ENCODE measurements around the gene PAN2. TPM values are rescaled to one million over a fixed set of nuclear protein-coding genes. Genes with fewer than 3 reads are reported as not detected.

The PAN2 gene
- total and polyA plus RNA-seq, 2 donors from 2014 or later = 27.1 to 83.0 TPM

DNA sequence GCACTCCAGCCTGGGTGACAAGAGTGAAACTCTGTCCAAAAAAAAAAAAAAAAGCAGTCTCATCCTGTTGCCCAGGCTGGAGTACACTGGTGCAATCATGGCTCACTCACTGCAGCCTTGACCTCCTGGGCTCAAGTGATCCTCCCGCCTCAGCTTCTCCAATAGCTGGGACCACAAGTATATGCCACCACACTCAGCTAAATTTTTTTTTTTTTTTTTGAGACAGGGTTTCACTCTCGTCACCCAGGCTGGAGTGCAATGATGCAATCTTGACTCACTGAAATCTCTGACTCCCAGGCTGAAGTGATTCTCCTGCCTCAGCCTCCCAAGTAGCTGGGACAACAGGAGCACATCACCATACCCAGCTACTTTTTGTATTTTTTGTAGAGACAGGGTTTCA, 12.8 kb downstream of the PAN2 start:
- Histone ChIP-seq H3K27me3 (ENCODE audit: control insufficient read depth, insufficient read depth, low read length) (no peaks in the 10 kb centered on the region), H3K27ac (ENCODE audit: low read depth in 2 of 2, low read length in 2 of 2) (no peak overlapping the region), H3K4me3 (ENCODE audit: low read length in 3 of 3) (no peak overlapping the region), H3K9me3 (ENCODE audit: control insufficient read depth in 2 of 3, insufficient read depth in 1 of 3, low read length in 3 of 3) (no peaks in the 10 kb centered on the region), H3K4me1 (ENCODE audit: control insufficient read depth in 2 of 3, insufficient read depth in 2 of 3, low read depth in 1 of 3, low read length in 3 of 3) (no peaks in the 10 kb centered on the region), H3K36me3 (ENCODE audit: control insufficient read depth in 2 of 3, insufficient read depth in 3 of 3, low read length in 3 of 3) (peaks cover 4 to 52% (median 42%) of the 10 kb centered on the region in 3 donors), H3K9ac (ENCODE audit: low read length in 3 of 3) (no peak overlapping the region)
- intact Hi-C loops (cut with DNase I) = no loop called here
- TF ChIP-seq, protein P1, sequence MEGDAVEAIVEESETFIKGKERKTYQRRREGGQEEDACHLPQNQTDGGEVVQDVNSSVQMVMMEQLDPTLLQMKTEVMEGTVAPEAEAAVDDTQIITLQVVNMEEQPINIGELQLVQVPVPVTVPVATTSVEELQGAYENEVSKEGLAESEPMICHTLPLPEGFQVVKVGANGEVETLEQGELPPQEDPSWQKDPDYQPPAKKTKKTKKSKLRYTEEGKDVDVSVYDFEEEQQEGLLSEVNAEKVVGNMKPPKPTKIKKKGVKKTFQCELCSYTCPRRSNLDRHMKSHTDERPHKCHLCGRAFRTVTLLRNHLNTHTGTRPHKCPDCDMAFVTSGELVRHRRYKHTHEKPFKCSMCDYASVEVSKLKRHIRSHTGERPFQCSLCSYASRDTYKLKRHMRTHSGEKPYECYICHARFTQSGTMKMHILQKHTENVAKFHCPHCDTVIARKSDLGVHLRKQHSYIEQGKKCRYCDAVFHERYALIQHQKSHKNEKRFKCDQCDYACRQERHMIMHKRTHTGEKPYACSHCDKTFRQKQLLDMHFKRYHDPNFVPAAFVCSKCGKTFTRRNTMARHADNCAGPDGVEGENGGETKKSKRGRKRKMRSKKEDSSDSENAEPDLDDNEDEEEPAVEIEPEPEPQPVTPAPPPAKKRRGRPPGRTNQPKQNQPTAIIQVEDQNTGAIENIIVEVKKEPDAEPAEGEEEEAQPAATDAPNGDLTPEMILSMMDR (IDR thresholded peaks at IDR 0.05; ENCODE audit: borderline replicate concordance, extremely low read depth, insufficient read depth) = no peak
- no peak for FAIRE-seq
- DNase-seq = no peak

- intact Hi-C loops (cut with DNase I) = no loop called here
- no peaks in the 10 kb centered on the region for H3K9me3 ChIP-seq (ENCODE audit: control insufficient read depth in 2 of 3, insufficient read depth in 1 of 3, low read length in 3 of 3)
- no peak for FAIRE-seq
- no peak overlapping the region for H3K9ac ChIP-seq (ENCODE audit: low read length in 3 of 3)
- no peaks in the 10 kb centered on the region for H3K27me3 ChIP-seq (ENCODE audit: control insufficient read depth, insufficient read depth, low read length)
- TF ChIP-seq, protein P1 (IDR thresholded peaks at IDR 0.05; ENCODE audit: borderline replicate concordance, extremely low read depth, insufficient read depth) = no peak
- peaks cover 2 to 8% (median 7%) of the 10 kb centered on the region in 3 donors for H3K4me1 ChIP-seq (ENCODE audit: control insufficient read depth in 2 of 3, insufficient read depth in 2 of 3, low read depth in 1 of 3, low read length in 3 of 3)
- peaks cover 0 to 19% (median 15%) of the 10 kb centered on the region in 3 donors for H3K36me3 ChIP-seq (ENCODE audit: control insufficient read depth in 2 of 3, insufficient read depth in 3 of 3, low read length in 3 of 3)
- no peak overlapping the region for H3K27ac ChIP-seq (ENCODE audit: low read depth in 2 of 2, low read length in 2 of 2)
- no peak overlapping the region for H3K4me3 ChIP-seq (ENCODE audit: low read length in 3 of 3)
- peak in 1 of 5 donors; percentile 10 for DNase-seq
Observed at GRCh38 chr12:56317675-56318074, 16.1 kb downstream of the PAN2 start.

- peaks cover under 1 to 11% (median 10%) of the 10 kb centered on the region in 3 donors for H3K36me3 ChIP-seq (ENCODE audit: control insufficient read depth in 2 of 3, insufficient read depth in 3 of 3, low read length in 3 of 3)
Observed at GRCh38 chr12:56315622-56316473, 18.0 kb downstream of the PAN2 start, which contains the start of gene CNPY2. Gene CNPY2, minus strand, starts transcription at chr12:56315988. Its CDS starts 771 bp downstream, at chr12:56315217.

More at GRCh38 chr12:56315622-56316473, 18.0 kb downstream of the PAN2 start, which contains the start of gene CNPY2:
- H3K4me1 ChIP-seq (ENCODE audit: control insufficient read depth in 2 of 3, insufficient read depth in 2 of 3, low read depth in 1 of 3, low read length in 3 of 3) = peaks cover 2 to 8% (median 7%) of the 10 kb centered on the region in 3 donors
- H3K27me3 ChIP-seq (ENCODE audit: control insufficient read depth, insufficient read depth, low read length) = no peaks in the 10 kb centered on the region
- peak within 1 kb of the TSS; percentile 86 to 97 (median 94) for H3K4me3 ChIP-seq (ENCODE audit: low read length in 3 of 3)
- TF ChIP-seq, protein P1 (IDR thresholded peaks at IDR 0.05; ENCODE audit: borderline replicate concordance, extremely low read depth, insufficient read depth) = peak; percentile 33
- no peaks in the 10 kb centered on the region for H3K9me3 ChIP-seq (ENCODE audit: control insufficient read depth in 2 of 3, insufficient read depth in 1 of 3, low read length in 3 of 3)
- FAIRE-seq (no peak), DNase-seq (peak; percentile 98 to 99 (median 98))
- peak within 1 kb of the TSS; percentile 91 to 99 (median 96) for H3K9ac ChIP-seq (ENCODE audit: low read length in 3 of 3)
- H3K27ac ChIP-seq (ENCODE audit: low read depth in 2 of 2, low read length in 2 of 2) = peak within 1 kb of the TSS; percentile 95 to 96
- intact Hi-C loops (cut with DNase I) = no loop called here

All from kidney (tissue), 14 donors.